ENCODE measurements around the gene RUNX2. TPM values are rescaled to one million over a fixed set of nuclear protein-coding genes. Genes with fewer than 3 reads are reported as not detected.

Gene RUNX2
- total and polyA plus RNA-seq, 10 of the 15 experiments (the other 5 are each of a cell fraction or from before 2014, with no cell fraction given), result 0.01 to 0.77 (median 0.15) TPM; not detected in 3

DNA sequence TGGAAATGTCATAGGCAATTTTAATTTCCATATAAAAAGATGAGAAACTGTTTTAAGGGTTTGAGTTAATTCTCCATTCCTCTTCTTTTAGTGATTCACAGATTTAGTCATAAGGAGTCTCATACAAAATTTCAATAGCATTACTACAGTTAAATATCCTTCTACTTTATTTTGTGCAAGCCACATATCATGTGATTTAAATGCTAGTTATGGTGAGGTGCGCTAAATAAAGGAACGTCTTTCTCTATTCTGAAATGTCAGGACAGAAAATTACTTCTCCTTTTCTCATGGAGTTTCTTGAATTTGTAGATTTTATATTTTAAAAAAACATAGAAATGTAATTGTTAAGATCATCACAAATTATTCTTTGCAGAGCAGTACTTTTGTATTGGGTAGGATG lies 99.6 kb downstream of the RUNX2 start:
- Histone ChIP-seq H3K36me3 (ENCODE audit: control insufficient read depth in 2 of 2, insufficient read depth in 2 of 2, low read length in 1 of 2) (no peaks in the 10 kb centered on the region), H3K4me1 (ENCODE audit: control insufficient read depth, insufficient read depth, low read length) (no peaks in the 10 kb centered on the region; the same call in 1 of the 2 replicates), H3K27me3 (replicated peaks in 1 of 2; ENCODE audit: control insufficient read depth in 2 of 2, insufficient read depth in 2 of 2, low read length in 1 of 2) (peaks cover 12 to 29% of the 10 kb centered on the region in 2 experiments), H3K27ac (ENCODE audit: control insufficient read depth, insufficient read depth) (no peak overlapping the region), H3K9ac (ENCODE audit: control insufficient read depth, insufficient read depth, low read length) (no peak overlapping the region), H3K4me2 (ENCODE audit: control insufficient read depth, insufficient read depth) (no peak overlapping the region), H2AFZ (ENCODE audit: control insufficient read depth, low read depth, low read length) (no peak overlapping the region), H3K4me3 (no peak overlapping the region), H3K9me3 (replicated peaks; ENCODE audit: control insufficient read depth, insufficient read depth, low read length) (no peaks in the 10 kb centered on the region), H4K20me1 (ENCODE audit: control insufficient read depth, insufficient read depth) (no peaks in the 10 kb centered on the region), H3K79me2 (ENCODE audit: control insufficient read depth, insufficient read depth, low read length) (no peaks in the 10 kb centered on the region)
- 88% methylated on average over 2 of the region's 2 CpGs for WGBS (ENCODE audit: insufficient coverage, insufficient replicate concordance, low lambda C conversion rate, missing lambda C conversion rate)
- POLR2A ChIA-PET, result no interaction called here
- in situ Hi-C loops (cut with MboI), result no loop called here
- no peak for DNase-seq (ENCODE audit: low read depth, low spot score)
- BruUV-seq (replicated peaks), result no TSS peak
- CTCF ChIA-PET, result no interaction called here
- RAD21 ChIA-PET (ENCODE audit: unreplicated experiment), result no interaction called here
- SMC1A ChIA-PET (ENCODE audit: uncharacterized antibody, unreplicated experiment), result no interaction called here
- ATAC-seq, result no peak
- intact Hi-C loops (cut with micrococcal nuclease; ENCODE audit: unreplicated experiment), result loop anchor here (10.0 kb wide), 1 partner anchor 773 kb away; no protein-coding TSS in a partner anchor
- no peak for TF ChIP-seq JUNB (IDR thresholded peaks at IDR 0.05)
- no peak for TF ChIP-seq ASH2L (IDR thresholded peaks at IDR 0.05; ENCODE audit: borderline replicate concordance, low read depth)
- no peak for TF ChIP-seq PAX8 (IDR thresholded peaks at IDR 0.05)
- TF ChIP-seq, protein P1, sequence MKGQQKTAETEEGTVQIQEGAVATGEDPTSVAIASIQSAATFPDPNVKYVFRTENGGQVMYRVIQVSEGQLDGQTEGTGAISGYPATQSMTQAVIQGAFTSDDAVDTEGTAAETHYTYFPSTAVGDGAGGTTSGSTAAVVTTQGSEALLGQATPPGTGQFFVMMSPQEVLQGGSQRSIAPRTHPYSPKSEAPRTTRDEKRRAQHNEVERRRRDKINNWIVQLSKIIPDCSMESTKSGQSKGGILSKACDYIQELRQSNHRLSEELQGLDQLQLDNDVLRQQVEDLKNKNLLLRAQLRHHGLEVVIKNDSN (IDR thresholded peaks at IDR 0.05; ENCODE audit: borderline replicate concordance, extremely low read length, insufficient read depth, low read depth, low read length), result no peak
- TF ChIP-seq SUZ12 (IDR thresholded peaks at IDR 0.05; ENCODE audit: unreplicated experiment), result no peak
- TF ChIP-seq STAT1 (conservative IDR thresholded peaks at IDR 0.05), result no peak
- no peak for TF ChIP-seq ZBTB40 (IDR thresholded peaks at IDR 0.05; ENCODE audit: borderline replicate concordance)
- TF ChIP-seq MTA2 (IDR thresholded peaks at IDR 0.05; ENCODE audit: low read depth), result no peak
- TF ChIP-seq MLLT1 (IDR thresholded peaks at IDR 0.05), result no peak
- TF ChIP-seq MXI1 (IDR thresholded peaks at IDR 0.05; ENCODE audit: low read depth, low read length), result no peak
- no peak for FAIRE-seq
